Central memory CD4-positive, alpha-beta T cell (primary cell): ENCODE data around the gene VPS4A.
"Not testable (repeated sequence)": the region's sequence is repeated elsewhere in the genome, so short reads cannot be mapped to it uniquely, and the experiment has no call there.

Source experiments
- DNase-seq: peaks from one replicate; pipeline ENCODE4 v3.0.0; 2022
- total RNA-seq, 3 experiments: gene quantifications; one replicate each; lab custom pipeline; 2026; lab: John Stamatoyannopoulos, UW

Gene VPS4A
- total RNA-seq, result 40.9 to 49.5 (median 45.0) reads per million in 3 experiments

GRCh38 chr16:69310653-69311532, at the start of gene VPS4A:
Gene VPS4A, plus strand, starts transcription at chr16:69311350. Its CDS starts 162 bp downstream, at chr16:69311512.
- DNase-seq, result peak; percentile 97

- DNase-seq, result no peak
Measured at GRCh38 chr16:69266334-69267063, 44.7 kb upstream of the VPS4A start.

- no peak for DNase-seq
Measured at GRCh38 chr16:69267633-69268032, 43.5 kb upstream of the VPS4A start.

- DNase-seq, result no peak
Measured at GRCh38 chr16:69270395-69270794, 40.8 kb upstream of the VPS4A start.

GRCh38 chr16:69270831-69271230, 40.3 kb upstream of the VPS4A start:
- DNase-seq, result no peak

GRCh38 chr16:69273009-69273408, 38.1 kb upstream of the VPS4A start:
- no peak for DNase-seq

GRCh38 chr16:69274699-69275235, 36.4 kb upstream of the VPS4A start:
- no peak for DNase-seq

GRCh38 chr16:69276148-69277115, 34.7 kb upstream of the VPS4A start:
- no peak for DNase-seq

- no peak for DNase-seq
Measured at GRCh38 chr16:69277413-69277812, 33.7 kb upstream of the VPS4A start.

- DNase-seq, result no peak
Measured at GRCh38 chr16:69283851-69284250, 27.3 kb upstream of the VPS4A start.

- DNase-seq, result no peak
Measured at GRCh38 chr16:69285240-69285639, 25.9 kb upstream of the VPS4A start.

GRCh38 chr16:69286941-69287713, 24.0 kb upstream of the VPS4A start:
- DNase-seq, result peak; percentile 54

GRCh38 chr16:69291657-69292056, 19.5 kb upstream of the VPS4A start:
- DNase-seq, result not testable (repeated sequence)

- DNase-seq, result no peak
Measured at GRCh38 chr16:69293401-69293800, 17.7 kb upstream of the VPS4A start.

GRCh38 chr16:69294051-69294450, 17.1 kb upstream of the VPS4A start:
- DNase-seq, result no peak

GRCh38 chr16:69296771-69297170, 14.4 kb upstream of the VPS4A start:
- not testable (repeated sequence) for DNase-seq

GRCh38 chr16:69298261-69298660, 12.9 kb upstream of the VPS4A start:
- no peak for DNase-seq

GRCh38 chr16:69301187-69301586, 10.0 kb upstream of the VPS4A start:
- DNase-seq, result no peak

- no peak for DNase-seq
Measured at GRCh38 chr16:69301861-69302260, 9.3 kb upstream of the VPS4A start.

GRCh38 chr16:69302301-69302700, 8.8 kb upstream of the VPS4A start:
- no peak for DNase-seq

GRCh38 chr16:69306031-69306430, 5.1 kb upstream of the VPS4A start:
- DNase-seq, result no peak

GRCh38 chr16:69307091-69307490, 4.1 kb upstream of the VPS4A start:
- no peak for DNase-seq
